Frontal cortex (tissue), 4 donors: ENCODE measurements around the gene RRAGA. TPM values are rescaled to one million over a fixed set of nuclear protein-coding genes. Genes with fewer than 3 reads are reported as not detected.
A peak's percentile ranks its signal among the peaks of the same experiment; 100 is the strongest.
"Not testable (repeated sequence)": the region's sequence is repeated elsewhere in the genome, so short reads cannot be mapped to it uniquely, and the experiment has no call there.

Experiments used
- DNase-seq, 2 donors: peaks; one replicate each; pipeline ENCODE4 v3.0.0; 2012; ENCODE audit warnings: low spot score in 2 of 2
- FAIRE-seq: peaks from 2 replicates; lab custom pipeline; 2012; peaks lifted over from hg19 to GRCh38; lab: Jason Lieb, UNC
- total RNA-seq: library from RNA; depleted of rRNA; stranded (reverse); fragments of >200 nt; gene quantifications from one replicate; pipeline ENCODE4 v1.2.3, GENCODE V29; 2014
- donor health status: control.
- donor health status: control.
- donor health status: control.

RRAGA gene
- total RNA-seq = 62.0 TPM

GRCh38 chr9:19048966-19049916 is at the start of gene RRAGA:
Gene RRAGA (plus strand): TSS chr9:19049427. CDS start chr9:19049660, 233 bp downstream.
- DNase-seq (peak; percentile 88 to 92), FAIRE-seq (no peak)

- FAIRE-seq (no peak), DNase-seq (no peak)
Measured at GRCh38 chr9:19000133-19000532, 49.1 kb upstream of the RRAGA start.

- DNase-seq = no peak
- no peak for FAIRE-seq
Measured at GRCh38 chr9:19009391-19009965, 39.7 kb upstream of the RRAGA start.

- DNase-seq = no peak
- FAIRE-seq = no peak
Measured at GRCh38 chr9:19018201-19018600, 31.0 kb upstream of the RRAGA start.

GRCh38 chr9:19020886-19021455 is 28.3 kb upstream of the RRAGA start:
- no peak for FAIRE-seq
- DNase-seq = no peak

GRCh38 chr9:19021649-19022048 is 27.6 kb upstream of the RRAGA start:
- FAIRE-seq = not testable (repeated sequence)

GRCh38 chr9:19022206-19022605 is 27.0 kb upstream of the RRAGA start:
- FAIRE-seq = no peak
- DNase-seq = no peak

More at GRCh38 chr9:19021649-19022048, 27.6 kb upstream of the RRAGA start:
- not testable (repeated sequence) for DNase-seq

- FAIRE-seq (no peak), DNase-seq (no peak)
Measured at GRCh38 chr9:19023078-19023477, 26.1 kb upstream of the RRAGA start.

GRCh38 chr9:19026375-19026774 is 22.9 kb upstream of the RRAGA start:
- FAIRE-seq (no peak), DNase-seq (no peak)

- FAIRE-seq (no peak), DNase-seq (no peak)
Measured at GRCh38 chr9:19027825-19028224, 21.4 kb upstream of the RRAGA start.

- peak; percentile 71 for FAIRE-seq
- DNase-seq = peak; percentile 69 to 79
Measured at GRCh38 chr9:19028835-19029451, 20.3 kb upstream of the RRAGA start.

- DNase-seq = no peak
- FAIRE-seq = no peak
Measured at GRCh38 chr9:19030899-19031298, 18.3 kb upstream of the RRAGA start.

- DNase-seq = no peak
Measured at GRCh38 chr9:19032406-19032805, 16.8 kb upstream of the RRAGA start.

GRCh38 chr9:19033015-19033414 is 16.2 kb upstream of the RRAGA start, which contains the start of gene SAXO1:
Gene SAXO1 (minus strand): TSS chr9:19033209. CDS start chr9:19032908, 301 bp downstream.
- no peak for DNase-seq
- FAIRE-seq = no peak

More at GRCh38 chr9:19032406-19032805, 16.8 kb upstream of the RRAGA start:
- no peak for FAIRE-seq

- DNase-seq (no peak), FAIRE-seq (no peak)
Measured at GRCh38 chr9:19036611-19037010, 12.6 kb upstream of the RRAGA start.

GRCh38 chr9:19049917-19050636 is 850 bp downstream of the RRAGA start:
- DNase-seq (no peak), FAIRE-seq (no peak)

- no peak for FAIRE-seq
- DNase-seq = no peak
Measured at GRCh38 chr9:19050637-19051591, 1.7 kb downstream of the RRAGA start.

- DNase-seq = no peak
- no peak for FAIRE-seq
Measured at GRCh38 chr9:19057033-19057432, 7.8 kb downstream of the RRAGA start.
